ENCODE results near the gene PTPRN2. TPM values are rescaled to one million over a fixed set of nuclear protein-coding genes. Genes with fewer than 3 reads are reported as not detected.

Gene PTPRN2
- total and polyA plus RNA-seq, 2 of the 8 experiments (the other 6 are each of a cell fraction or from before 2014, with no cell fraction given), result 2.6 to 4.5 TPM

GRCh38 chr7:158246272-158246959 lies 341.2 kb downstream of the PTPRN2 start:
- Histone ChIP-seq H3K4ac (replicated peaks; ENCODE audit: insufficient read length, low read depth, low read length) (no peak overlapping the region), H2AFZ (ENCODE audit: low read length) (no peak overlapping the region), H2AK5ac (ENCODE audit: low read depth, low read length) (no peak overlapping the region), H3K56ac (replicated peaks; ENCODE audit: insufficient read length, low read depth, low read length) (no peak overlapping the region), H2BK12ac (ENCODE audit: low read depth, low read length) (no peak overlapping the region), H3K9me3 (ENCODE audit: insufficient read depth in 2 of 2, low read depth in 1 of 2, low read length in 1 of 2) (peaks cover 25 to 60% of the 10 kb centered on the region in 2 experiments), H2BK5ac (ENCODE audit: low read depth, low read length) (no peak overlapping the region), H3K4me3 (ENCODE audit: extremely low read depth in 1 of 4, insufficient read depth in 2 of 4, low read depth in 3 of 4, low read length in 4 of 4) (no peak overlapping the region), H3K9ac (replicated peaks in 1 of 4; ENCODE audit: extremely low read depth in 1 of 4, low read depth in 3 of 4, low read length in 3 of 4) (no peak overlapping the region), H2BK15ac (ENCODE audit: low read length) (no peak overlapping the region), H3K79me2 (ENCODE audit: control insufficient read depth in 1 of 2, insufficient read depth in 2 of 2, low read length in 2 of 2) (no peaks in the 10 kb centered on the region), H3K18ac (ENCODE audit: extremely low read depth, low read length) (no peak overlapping the region), H4K8ac (ENCODE audit: extremely low read depth, insufficient read depth, low read length) (no peak overlapping the region), H4K91ac (replicated peaks; ENCODE audit: insufficient read length, low read length) (no peak overlapping the region), H3K4me2 (ENCODE audit: insufficient read depth in 1 of 2, low read depth in 2 of 2, low read length in 2 of 2) (no peak overlapping the region), H2BK20ac (ENCODE audit: low read length) (no peak overlapping the region), H2BK120ac (replicated peaks; ENCODE audit: low read depth, low read length) (no peak overlapping the region), H4K20me1 (replicated peaks in 1 of 2; ENCODE audit: control insufficient read depth in 1 of 2, insufficient read depth in 2 of 2, low read length in 2 of 2) (peaks cover 0 to 8% of the 10 kb centered on the region in 2 experiments), H3K23ac (ENCODE audit: insufficient read length) (no peak overlapping the region), H3K14ac (ENCODE audit: insufficient read length) (no peak overlapping the region), H3K27me3 (replicated peaks in 1 of 4; ENCODE audit: control insufficient read depth in 3 of 4, extremely low read depth in 1 of 4, insufficient read depth in 3 of 4, low read length in 3 of 4) (no peaks in the 10 kb centered on the region), H3K27ac (ENCODE audit: low read depth, low read length) (no peak overlapping the region), H3K23me2 (ENCODE audit: low read depth, low read length) (peaks cover 10% of the 10 kb centered on the region), H4K5ac (ENCODE audit: insufficient read length, low read depth, low read length) (no peak overlapping the region), H3K79me1 (ENCODE audit: low read depth, low read length) (peaks cover 2% of the 10 kb centered on the region; the same call in 1 of the 2 replicates), H3K36me3 (ENCODE audit: control insufficient read depth in 2 of 4, insufficient read depth in 4 of 4, low read length in 3 of 4) (no peaks in the 10 kb centered on the region; a peak in 1 of 8 replicates), H3K4me1 (replicated peaks in 1 of 4; ENCODE audit: control insufficient read depth in 3 of 4, insufficient read depth in 4 of 4, low read length in 3 of 4) (no peaks in the 10 kb centered on the region; a peak in 1 of 7 replicates)
- FAIRE-seq, result no peak
- ChIA-PET CTCF (ENCODE audit: partially characterized antibody) (interaction anchor here (1.2 kb wide), 1 partner anchor 9 kb away, joined by 5 read pairs; no protein-coding TSS in a partner anchor), POLR2A (ENCODE audit: partially characterized antibody) (no interaction called here)
- WGBS, 2 experiments (ENCODE audit: extremely low coverage in 1 of 2, insufficient coverage in 1 of 2, insufficient read length in 1 of 2, insufficient replicate concordance in 2 of 2, low coverage in 1 of 2, low lambda C conversion rate in 2 of 2, missing lambda C conversion rate in 1 of 2), result 86% methylated on average over 24 of the region's 24 CpGs; no CpG with 5 or more reads in 1 of the 2 experiments
- no peak for DNase-seq (ENCODE audit: low read depth in 1 of 2, low spot score in 2 of 2)
- TF ChIP-seq SIRT6 (IDR thresholded peaks at IDR 0.05; ENCODE audit: low read length) (no peak), E2F6 (IDR thresholded peaks at IDR 0.05) (no peak), ZNF274 (IDR thresholded peaks at IDR 0.05; ENCODE audit: borderline replicate concordance, extremely low read depth, low read length) (no peak), TBP (IDR thresholded peaks at IDR 0.05; ENCODE audit: low read depth, low read length) (no peak)

Data from H1 (cell line).